ENCODE results near the gene LPIN3.

Gene LPIN3

GRCh38 chr20:41359541-41360011, 19.0 kb downstream of the LPIN3 start:
- Mint-ChIP-seq H3K9me3 (no peaks in the 10 kb centered on the region), H3K36me3 (ENCODE audit: low read depth) (no peaks in the 10 kb centered on the region), H3K27ac (no peak overlapping the region), H3K4me3 (no peak overlapping the region), H3K27me3 (ENCODE audit: low read depth, poor library complexity) (peaks cover 17% of the 10 kb centered on the region), H3K4me1 (no peaks in the 10 kb centered on the region)
- TF ChIP-seq, protein P1, sequence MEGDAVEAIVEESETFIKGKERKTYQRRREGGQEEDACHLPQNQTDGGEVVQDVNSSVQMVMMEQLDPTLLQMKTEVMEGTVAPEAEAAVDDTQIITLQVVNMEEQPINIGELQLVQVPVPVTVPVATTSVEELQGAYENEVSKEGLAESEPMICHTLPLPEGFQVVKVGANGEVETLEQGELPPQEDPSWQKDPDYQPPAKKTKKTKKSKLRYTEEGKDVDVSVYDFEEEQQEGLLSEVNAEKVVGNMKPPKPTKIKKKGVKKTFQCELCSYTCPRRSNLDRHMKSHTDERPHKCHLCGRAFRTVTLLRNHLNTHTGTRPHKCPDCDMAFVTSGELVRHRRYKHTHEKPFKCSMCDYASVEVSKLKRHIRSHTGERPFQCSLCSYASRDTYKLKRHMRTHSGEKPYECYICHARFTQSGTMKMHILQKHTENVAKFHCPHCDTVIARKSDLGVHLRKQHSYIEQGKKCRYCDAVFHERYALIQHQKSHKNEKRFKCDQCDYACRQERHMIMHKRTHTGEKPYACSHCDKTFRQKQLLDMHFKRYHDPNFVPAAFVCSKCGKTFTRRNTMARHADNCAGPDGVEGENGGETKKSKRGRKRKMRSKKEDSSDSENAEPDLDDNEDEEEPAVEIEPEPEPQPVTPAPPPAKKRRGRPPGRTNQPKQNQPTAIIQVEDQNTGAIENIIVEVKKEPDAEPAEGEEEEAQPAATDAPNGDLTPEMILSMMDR (IDR thresholded peaks at IDR 0.05) = no peak
- DNase-seq = no peak

DNA sequence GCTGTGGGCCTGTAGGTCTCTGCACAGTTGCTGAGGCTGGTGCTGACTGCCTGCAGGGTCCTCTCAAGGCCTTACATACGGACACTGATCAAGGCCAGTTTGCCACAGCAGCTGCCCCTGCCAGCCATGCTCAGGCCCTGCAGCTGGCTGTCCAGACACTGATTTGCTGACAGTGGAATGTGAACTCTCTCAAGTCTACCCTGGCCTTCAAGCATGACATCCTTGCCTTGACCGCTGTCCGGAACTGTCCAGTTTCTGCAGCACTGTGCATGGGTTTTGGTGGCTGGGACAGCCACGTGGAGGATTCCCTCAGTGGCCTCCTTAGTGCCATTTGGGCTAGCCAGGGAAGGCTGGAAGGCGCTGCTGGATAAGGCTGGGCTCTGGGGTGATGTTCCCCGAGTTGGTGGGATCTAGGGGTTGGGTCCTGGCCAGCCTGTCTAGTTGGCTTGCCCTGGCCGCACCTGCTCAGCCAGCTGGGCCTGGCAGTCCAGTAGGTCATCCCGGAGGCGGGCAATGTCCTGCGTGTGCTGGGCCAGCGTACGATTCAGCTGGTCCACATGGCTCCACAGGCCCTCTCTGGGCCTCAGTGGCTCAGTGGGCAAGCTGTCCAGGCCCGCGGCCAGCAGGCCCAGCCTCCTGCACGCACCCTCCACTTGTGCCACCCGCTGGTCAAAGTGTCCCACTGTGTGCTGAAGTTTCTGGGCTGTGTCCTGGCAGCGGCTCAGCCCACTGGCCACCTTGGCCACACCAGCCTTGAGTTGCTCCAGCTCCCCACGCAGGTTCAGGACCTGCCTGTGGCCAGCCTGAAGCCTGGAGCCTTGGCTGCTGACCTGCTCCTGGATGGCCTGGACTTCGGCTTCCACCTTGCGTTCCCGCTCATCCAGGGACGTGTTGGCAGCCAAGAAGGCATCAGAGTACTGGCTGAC, 20.5 kb downstream of the LPIN3 start:
- Mint-ChIP-seq H3K27me3 (ENCODE audit: low read depth, poor library complexity) (peaks cover 32% of the 10 kb centered on the region), H3K4me3 (no peak overlapping the region), H3K27ac (no peak overlapping the region), H3K4me1 (peaks cover 5% of the 10 kb centered on the region), H3K9me3 (no peaks in the 10 kb centered on the region), H3K36me3 (ENCODE audit: low read depth) (no peaks in the 10 kb centered on the region)
- TF ChIP-seq, protein P1 (IDR thresholded peaks at IDR 0.05) = no peak
- no peak for DNase-seq

- peaks cover 30% of the 10 kb centered on the region for H3K27me3 Mint-ChIP-seq (ENCODE audit: low read depth, poor library complexity)
- H3K9me3 Mint-ChIP-seq = no peaks in the 10 kb centered on the region
- no peak for DNase-seq
- no peaks in the 10 kb centered on the region for H3K36me3 Mint-ChIP-seq (ENCODE audit: low read depth)
- TF ChIP-seq, protein P1 (IDR thresholded peaks at IDR 0.05) = no peak
- no peak overlapping the region for H3K4me3 Mint-ChIP-seq
- H3K27ac Mint-ChIP-seq = no peak overlapping the region
- peaks cover 7% of the 10 kb centered on the region for H3K4me1 Mint-ChIP-seq
These were observed 21.4 kb downstream of the LPIN3 start for GRCh38 chr20:41361757-41362747.

GRCh38 chr20:41362748-41363140, 22.1 kb downstream of the LPIN3 start:
- Mint-ChIP-seq H3K4me3 (no peak overlapping the region), H3K27me3 (ENCODE audit: low read depth, poor library complexity) (peaks cover 37% of the 10 kb centered on the region), H3K4me1 (peaks cover 13% of the 10 kb centered on the region), H3K27ac (no peak overlapping the region), H3K36me3 (ENCODE audit: low read depth) (no peaks in the 10 kb centered on the region), H3K9me3 (no peaks in the 10 kb centered on the region)
- DNase-seq = no peak
- TF ChIP-seq, protein P1 (IDR thresholded peaks at IDR 0.05) = no peak

DNA sequence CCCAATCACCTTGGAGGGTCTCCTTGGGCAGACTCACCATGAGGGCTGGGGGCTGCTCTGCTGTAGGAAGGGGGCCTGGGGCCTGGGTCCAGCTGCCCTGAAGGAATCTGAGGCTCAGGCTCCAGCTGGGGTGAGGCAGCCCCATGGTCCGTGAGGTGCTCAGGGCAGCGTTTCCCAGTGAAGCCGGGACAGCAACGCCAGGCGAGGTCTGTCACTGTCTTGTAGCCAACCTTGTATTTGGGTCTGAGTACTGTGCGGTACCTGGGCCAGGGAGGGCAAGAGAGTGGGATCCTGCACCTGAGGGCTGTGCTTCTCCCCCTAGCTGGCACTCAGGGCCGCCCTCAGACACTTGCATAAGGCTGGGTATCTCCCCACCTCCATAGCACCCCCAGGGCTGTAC, 23.0 kb downstream of the LPIN3 start:
- Mint-ChIP-seq H3K27ac (no peak overlapping the region), H3K4me3 (no peak overlapping the region), H3K4me1 (peaks cover 20% of the 10 kb centered on the region), H3K9me3 (no peaks in the 10 kb centered on the region), H3K36me3 (ENCODE audit: low read depth) (no peaks in the 10 kb centered on the region), H3K27me3 (ENCODE audit: low read depth, poor library complexity) (peaks cover 46% of the 10 kb centered on the region)
- TF ChIP-seq, protein P1 (IDR thresholded peaks at IDR 0.05) = no peak
- DNase-seq = no peak
